Nucleus accumbens (tissue), 56 donors: ENCODE results near the gene NAP1L1.

Experiments
- DNase-seq, 56 donors: peaks; one replicate each; lab custom pipeline; 2025; lab: John Stamatoyannopoulos, UW

Gene NAP1L1

DNA sequence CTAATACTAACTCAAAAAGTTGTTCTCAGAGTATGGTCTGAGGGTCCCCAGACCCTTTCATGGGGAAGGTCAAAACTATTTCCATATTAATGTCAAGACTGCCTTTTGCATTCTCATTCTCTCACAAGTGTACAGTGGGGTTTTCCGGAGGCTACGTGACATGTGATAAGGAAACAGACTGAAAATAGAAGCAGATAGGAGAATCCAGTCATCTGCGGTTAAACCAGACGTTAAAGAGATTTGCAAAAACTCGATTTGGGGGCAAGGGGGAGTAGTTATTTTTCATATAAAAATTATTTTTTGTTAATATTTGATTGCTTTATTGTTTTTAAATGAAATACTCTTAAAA, 1.0 kb upstream of the NAP1L1 start:
- no peak for DNase-seq

DNA sequence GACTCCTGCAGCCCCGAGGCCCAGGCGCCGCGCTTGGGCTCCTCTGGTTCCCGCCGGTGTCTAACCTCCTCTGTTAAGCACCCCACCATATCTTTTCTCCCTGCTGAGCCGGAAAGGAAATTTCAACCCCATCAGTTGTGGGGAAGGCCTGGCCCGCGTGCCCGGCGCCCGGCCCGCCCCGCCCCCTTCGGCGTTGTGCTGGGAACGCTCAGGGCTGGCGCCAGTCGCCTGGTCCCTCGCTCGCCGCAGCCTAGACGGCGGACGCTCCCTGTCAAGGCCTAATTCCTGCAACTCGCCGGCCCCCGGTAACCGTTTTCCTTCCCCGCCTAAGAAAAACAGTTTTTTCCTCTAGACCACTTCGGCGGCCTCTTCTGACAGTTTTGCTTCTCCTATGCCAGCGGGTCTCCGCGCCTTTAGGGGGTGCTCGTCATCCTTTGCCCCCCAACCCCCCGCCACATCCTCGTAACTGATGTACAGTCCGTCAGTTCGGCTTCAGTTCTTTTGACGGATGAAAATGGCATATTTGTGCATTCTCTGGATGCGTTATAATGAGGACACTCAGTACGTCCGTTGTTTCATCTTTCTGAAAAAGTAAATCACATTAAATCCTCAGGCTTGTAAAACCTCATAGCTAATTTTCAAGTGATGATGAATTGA, 506 bp upstream of the NAP1L1 start:
- DNase-seq, result peak in 34 of 56 donors; percentile 55 to 98 (median 86)

DNA sequence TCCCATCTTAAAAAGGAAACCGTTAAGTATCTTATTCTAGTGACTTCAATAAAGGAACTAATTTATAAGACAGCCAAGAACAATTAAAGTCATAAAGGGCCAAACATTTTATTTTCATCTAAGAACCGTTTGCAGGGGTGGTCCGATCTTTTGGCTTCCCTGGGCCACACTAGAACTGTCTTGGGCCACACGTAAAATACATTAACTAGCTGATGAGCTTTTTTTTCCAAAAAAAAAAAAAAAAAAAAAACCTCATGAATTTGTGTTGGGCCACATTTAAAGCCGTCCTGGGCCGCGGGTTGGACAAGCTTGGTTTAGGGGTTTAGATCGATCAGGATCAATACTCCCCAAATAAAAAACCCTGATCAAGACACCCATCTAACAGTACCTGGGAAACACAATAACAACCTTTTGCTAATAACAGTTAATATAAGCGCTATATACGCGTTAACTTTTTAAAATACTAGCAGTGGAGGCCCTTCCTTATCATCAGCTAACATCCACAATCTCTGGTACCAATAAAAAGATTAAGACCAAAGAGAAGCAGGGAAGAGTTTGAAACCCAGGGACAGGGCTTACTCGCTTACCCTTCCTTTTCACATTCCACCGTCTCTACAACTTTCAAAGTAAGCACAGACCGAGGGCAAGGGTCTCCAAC, 1.1 kb downstream of the NAP1L1 start:
- DNase-seq, result no peak

DNA sequence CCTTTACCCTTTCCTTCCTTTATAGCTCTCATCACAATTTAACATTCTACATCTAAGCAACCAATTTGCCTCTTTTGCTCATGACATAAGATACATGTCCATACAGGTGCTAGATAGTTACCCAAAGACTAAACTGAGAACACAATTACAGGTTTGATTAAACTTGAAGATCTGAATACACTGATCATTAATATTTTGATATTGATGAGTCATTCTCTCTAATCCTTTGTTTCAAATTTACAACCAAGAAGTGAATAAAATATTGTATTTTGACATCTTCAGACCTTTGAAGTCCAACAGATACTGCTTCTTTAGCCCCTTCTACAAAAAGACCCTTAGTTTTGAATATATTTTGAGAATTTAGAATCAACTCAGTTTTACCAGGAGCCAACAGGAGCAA, 2.6 kb downstream of the NAP1L1 start:
- DNase-seq, result no peak

DNA sequence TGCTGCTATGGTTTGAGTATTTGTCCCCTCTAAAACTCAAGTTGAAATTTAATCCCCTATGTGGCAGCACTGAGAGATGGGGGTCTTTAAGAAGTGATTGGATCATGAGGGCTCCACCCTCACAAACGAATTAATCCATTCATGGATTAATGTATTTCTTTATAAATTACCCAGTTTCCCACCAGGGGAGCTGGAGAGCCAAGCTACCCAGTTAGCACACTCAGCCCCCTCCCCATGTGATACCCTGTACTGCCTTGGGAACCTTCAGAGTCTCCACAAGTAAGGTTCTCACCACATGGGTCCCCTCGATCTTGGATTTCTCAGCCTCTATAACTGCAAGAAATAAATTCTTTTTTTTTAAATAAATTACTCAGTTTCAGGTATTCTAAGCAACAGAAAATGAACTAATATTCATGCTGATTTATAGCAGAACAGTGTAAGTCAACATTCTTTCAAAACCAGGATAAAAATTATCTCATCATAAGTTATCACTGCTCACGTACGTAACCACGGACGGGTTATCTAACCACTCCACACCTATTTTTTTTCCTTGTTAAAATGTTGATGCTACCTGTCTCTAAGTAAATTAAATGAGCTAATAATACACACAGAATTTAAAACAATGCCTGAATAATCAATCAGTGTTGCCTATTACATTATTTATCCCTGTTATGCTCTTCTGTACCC, 3.6 kb downstream of the NAP1L1 start:
- DNase-seq, result no peak

DNA sequence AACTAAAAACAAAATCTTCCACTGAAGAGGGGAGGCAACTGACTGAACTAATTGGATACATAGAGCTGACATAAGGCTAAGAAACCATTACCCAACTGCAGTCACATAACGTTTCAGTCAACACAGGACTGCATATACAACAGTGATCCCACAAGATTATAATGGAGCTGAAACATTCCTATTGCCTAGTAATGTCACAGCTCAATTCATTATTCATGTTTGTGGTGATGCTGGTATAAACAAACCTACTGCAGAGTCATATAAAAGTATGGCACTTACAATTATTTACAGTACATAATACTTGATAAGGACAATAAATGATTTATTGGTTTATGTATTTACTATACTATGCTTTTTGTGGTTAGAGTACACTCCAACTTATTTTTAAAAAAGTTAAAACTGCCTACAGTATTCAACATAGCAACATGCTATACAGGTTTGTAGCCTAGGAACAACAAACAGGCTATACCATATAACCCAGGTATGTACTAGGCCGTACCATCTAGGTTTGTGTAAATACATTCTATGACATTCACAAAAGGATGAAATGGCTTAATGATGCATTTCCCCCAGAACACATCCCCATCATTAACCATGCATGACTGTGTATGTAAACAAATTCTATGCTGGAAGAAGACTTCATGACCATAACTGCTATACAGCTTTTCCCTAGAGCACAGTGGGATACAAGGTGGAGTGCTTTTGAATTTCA, 4.3 kb downstream of the NAP1L1 start:
- DNase-seq, result no peak

DNA sequence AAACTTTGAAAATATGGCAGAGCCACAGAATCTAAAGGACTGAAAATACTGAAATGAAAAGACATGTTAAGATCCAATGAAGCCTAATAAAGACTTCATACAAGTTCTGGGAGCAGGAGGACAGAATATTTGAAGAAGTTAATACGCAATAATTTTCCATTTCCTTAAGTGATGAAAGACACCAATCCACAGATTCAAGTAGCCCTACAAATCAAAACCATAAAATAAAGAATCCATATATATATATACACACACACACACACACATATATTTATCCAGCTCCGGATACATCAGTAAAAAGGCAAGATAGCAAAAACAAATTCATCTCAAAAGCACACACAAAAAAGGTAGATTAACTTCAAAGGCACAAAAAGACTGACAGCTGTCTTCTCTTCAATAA, 5.7 kb downstream of the NAP1L1 start:
- DNase-seq, result no peak

DNA sequence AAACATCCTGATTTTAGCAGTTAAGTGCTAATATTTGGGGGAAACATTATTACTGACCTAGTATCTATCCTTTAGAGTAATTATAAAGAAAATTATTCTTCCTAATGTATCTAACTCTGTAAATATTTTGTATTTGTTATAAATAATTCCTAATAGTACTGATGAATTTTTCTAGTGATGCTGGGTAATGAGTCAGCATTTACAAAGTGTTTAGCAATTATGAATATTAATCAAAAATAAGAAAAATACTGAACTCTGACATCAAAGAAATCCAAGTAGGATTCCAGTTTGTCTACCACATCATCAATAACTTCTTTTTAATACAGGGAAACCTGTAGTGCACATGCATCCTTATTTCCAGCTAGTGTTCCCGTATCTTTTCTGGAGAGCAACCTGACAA, 9.0 kb downstream of the NAP1L1 start:
- DNase-seq, result no peak

DNA sequence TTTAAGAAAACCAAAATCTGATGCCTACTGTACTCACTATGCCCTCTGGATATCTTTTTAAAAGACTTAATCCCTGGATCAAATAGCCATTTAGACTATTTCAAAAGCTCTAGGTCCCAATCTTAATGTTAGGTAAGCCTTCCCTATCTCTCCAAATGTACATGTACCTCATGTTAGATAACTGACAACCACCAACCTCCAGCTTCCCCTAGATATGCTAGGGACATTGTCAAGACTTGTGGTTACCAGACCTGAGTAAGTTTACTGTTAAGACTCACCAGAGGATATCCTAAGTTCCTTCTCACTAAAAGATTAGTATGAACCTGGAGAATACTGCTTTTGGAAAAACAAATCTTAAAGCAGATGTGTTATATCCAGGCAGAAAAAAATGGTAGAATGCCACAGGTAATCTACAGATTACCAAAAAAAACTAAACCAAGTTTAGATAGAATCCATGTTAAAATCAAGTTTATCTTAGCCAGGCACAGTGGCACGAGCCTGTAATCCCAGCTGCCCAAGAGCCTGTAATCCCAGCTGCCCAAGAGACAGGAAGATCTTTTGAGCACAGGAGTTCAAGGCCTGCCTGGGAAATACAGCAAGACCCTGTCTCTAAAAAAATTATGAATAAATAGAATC, 9.7 kb downstream of the NAP1L1 start:
- DNase-seq, result no peak

DNA sequence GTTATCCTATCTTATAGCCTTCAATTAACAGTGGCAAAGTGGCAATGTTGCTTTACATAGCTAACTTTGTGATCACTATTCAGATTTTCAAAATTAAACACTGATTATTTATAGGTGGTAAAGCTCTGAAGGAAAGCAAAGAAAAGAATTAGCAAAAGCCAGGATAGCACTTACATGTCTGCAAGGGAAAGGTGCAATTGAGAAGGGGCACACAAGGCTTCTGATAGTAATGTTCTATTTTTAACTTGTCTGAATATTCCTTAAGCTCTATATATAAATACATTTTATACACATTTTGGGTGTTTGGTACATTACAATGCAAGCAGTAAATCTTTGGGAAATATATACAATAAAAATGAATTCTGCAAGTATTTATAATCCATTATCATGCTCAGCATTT, 10.9 kb downstream of the NAP1L1 start:
- no peak for DNase-seq

DNA sequence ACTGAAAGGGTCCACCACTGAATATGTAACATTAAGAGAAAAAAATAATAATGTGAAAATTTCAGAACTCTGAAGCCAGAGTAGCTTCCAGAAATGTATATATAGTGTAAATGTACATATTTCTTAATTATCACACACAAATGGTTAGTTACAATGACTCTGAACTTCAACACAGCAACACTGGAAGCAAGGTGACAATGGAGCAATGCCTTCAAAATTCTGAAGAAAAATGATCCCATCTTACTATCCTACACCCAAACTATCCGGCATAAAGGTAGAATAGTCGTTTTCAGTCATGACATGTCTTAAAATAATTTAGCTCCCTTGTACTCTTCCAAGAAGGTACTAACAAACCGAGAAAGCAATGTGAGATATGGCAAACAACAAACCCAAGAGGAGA, 11.9 kb downstream of the NAP1L1 start:
- no peak for DNase-seq

DNA sequence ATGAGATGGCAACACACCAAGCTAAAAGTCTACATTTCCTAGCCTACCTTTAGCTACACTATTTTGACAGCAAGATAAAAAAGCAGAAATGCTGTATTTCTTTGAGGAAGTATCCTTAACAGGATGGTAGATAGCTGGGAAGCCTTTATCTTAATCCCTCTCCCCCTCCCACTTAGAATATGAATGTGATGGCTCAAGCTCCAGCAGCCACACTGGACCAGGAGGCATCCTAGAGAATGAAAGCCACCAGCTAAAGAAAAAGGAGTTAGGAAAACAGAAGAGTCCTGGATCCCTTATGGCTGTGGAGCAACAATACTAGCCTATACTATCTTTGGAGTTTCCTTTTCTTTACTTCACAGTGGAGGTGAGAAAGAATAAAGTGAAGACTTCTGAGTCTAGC, 15.1 kb downstream of the NAP1L1 start:
- DNase-seq, result no peak

DNA sequence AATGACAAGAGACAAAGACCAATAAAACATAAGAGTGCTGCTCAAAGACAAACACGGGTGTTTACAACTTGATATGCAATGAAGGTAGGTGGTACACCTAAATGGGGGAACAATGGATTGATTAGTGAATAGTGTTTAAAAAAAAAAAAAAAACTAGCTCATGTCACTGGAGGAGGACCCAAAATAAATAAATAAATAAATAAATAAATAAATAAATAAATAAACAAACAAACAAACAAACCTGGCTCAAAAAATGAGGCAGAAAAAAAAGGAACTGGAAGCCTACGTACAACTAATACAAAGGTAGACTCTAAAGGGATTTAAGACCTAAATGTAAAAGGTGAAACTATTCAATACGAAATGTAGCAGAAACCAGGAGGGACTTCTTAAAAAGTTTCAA, 18.6 kb downstream of the NAP1L1 start:
- DNase-seq, result no peak

DNA sequence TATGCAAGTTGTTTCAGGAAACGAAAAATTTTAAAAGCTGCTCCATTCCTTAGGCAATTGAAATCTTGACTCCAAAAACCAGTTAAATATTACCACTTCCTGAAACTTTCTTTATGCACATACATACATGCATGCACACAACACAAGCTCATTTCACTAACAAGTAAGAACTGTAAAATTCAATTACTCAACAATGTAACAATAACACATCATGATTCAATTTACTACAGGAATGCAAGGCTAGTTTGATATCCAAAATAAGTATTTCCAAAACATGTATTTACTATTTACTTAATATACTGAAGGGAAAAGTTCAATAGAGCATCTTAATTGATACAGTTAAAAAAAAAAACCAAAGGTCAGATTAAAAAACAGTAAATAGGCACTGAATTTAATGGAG, 19.6 kb downstream of the NAP1L1 start:
- no peak for DNase-seq

DNA sequence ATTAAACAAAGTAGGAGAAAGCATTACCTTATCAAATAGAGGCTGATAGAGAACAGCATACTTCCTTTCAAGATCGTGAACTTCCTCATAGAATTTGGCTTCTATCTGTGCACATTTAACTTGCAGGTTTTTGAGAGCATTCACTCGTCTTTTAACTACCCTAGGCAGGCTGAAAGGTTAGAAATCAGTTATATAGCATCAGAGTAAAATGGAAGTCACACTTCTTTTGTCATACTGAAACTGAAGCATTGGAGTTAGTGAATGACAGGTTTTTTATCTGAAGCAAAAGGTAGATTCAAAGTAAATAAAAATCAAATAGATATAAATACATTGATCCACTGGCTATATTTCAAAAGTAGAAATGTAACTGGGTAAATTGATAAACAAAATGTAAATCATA, 24.4 kb downstream of the NAP1L1 start:
- DNase-seq, result no peak

DNA sequence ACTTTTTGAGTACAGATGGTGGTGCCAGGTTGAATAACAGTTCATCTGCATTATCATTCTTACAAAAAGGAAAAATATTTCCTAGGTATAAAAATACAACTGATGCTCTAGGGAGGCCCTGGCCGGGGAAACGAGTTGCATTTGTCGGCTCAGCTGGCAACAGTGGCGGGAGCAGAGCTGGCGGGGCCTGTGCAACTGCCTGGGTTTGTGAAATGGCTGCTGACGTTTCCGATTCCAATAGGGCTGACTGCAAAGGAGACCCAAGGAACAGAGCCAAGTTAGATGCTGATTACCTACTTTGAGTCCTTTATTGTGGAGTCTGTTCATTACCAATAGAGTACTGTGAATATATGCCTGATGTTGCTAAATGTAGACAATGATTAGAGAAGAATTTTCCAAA, 27.2 kb downstream of the NAP1L1 start:
- DNase-seq, result peak in 6 of 56 donors; percentile 1 to 16 (median 6)

DNA sequence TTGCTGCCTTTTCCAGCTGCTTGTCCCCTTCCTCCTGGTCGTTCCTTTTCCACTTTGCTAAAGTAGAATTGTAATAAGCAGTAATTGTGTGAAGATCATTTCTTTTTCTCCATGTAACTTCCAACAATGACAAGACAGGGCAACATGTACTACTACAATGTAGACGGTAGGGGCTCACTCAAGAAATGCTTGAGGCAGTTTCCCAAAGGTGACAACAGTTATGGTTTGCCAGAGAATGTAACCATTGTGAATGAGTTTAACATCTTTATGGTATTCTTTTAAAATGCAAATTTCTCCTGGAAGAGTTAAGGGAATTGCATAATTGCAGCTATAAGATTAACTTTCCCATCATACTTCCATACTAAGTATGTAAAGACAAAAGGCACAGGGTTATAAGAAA, 29.1 kb downstream of the NAP1L1 start:
- no peak for DNase-seq

DNA sequence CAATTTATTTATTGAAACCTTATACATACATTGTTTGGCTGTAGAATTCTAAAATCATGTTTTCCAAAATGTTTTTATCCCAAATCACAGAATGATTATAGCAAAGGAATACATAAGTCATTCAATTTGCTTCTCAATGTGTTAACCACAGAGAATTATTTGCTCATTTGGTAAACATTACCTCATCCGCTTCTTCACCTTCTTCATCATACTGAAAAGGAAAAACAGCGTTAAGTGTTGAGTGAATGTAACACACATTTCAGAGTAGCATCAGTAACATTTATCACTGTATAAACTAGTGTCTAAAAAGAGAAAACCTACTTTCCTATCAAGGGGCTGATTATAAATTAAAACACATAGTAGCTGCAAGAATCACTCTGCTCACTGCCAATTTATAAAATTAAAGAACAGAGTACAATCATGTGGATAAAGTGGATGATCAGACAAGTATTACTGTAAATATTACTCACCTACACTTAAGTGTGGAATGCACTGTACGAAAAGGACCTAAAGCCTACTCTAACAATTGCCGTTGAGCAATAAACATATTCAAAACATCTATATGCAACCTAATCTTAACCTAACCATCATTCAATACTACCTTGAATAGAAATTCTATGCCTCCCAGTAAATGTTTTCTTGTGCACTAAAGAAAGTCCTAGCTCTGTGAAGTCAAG, 34.8 kb downstream of the NAP1L1 start:
- no peak for DNase-seq

DNA sequence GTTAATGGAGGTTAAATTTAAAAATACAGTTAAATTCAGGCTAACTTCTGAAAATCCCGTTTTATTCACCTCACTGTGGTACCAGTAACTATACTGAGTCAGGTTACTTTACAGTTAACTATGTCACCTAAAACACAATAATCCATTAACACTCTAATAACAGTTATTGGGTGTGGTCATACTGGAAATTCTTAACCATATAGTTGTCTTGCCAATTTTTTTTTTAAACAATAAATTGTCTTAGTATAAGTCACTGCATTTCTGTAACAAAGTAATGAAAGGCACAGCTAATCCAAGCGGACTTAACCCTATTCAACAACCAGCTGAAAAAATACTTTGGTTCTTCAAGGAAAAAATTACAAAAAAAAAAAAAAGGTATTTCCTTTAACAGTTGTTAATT, 36.7 kb downstream of the NAP1L1 start:
- DNase-seq, result no peak

DNA sequence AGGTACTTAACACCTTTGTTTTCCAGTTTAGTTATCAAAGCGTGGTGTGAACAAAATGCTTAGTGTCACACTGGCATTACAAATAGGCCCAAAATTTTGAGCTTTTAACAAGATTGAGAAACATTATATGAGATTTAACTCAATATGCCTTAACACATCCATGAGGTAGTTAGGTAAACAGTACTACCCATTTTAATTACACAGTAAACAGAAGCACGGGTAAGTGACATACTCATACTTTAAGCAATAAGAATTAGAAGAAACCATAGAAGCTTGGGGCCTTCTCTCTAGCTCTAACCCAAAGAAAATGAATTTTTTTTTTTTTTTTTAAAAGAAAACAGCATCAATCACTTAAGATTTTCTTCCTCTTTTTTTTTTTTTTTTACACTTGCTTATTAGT, 37.4 kb downstream of the NAP1L1 start:
- no peak for DNase-seq

DNA sequence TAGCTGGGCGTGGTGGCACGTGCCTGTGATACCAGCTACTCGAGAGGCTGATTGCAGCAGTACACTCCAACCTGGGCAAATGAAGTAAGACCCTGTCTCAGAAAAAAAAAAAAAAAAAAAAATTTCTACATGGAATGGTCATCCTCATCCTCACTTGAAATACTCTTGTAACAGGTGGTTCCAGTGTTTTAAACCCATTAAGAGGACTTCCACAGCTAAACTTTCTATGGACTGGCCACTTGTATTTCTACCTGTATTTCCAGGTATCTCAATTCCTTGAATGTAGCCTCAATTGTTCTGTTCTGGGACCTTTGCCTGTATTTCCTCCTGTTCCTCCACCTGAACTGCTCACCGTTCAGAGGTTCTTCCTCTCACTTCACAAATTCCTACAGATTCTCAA, 41.1 kb downstream of the NAP1L1 start:
- DNase-seq, result no peak
